ENCODE measurements around the gene DCAF17.
"Not testable (repeated sequence)": the region's sequence is repeated elsewhere in the genome, so short reads cannot be mapped to it uniquely, and the experiment has no call there.

DCAF17 gene

DNA sequence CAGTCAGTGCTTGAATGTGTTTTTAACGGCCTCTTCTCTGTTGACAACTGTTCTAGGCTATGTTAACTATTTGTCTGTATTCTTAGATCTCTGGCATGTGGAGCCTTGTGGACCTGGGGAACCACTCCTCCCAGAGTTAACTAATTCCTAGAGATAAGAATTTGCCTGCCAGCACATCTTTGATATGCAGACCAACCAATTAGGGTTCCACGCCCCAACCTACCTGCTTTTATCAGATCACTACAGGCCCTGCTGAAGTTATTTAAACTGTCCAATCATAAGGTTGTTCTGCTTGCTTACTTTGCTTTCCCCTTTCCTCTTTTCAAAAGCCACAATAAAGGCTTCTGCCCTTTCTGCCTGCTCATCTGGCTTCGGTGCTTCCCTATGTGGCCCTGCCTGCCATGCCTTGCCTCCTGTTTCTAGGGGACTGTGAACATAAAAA, 79.7 kb downstream of the DCAF17 start:
- no peak for DNase-seq (ENCODE audit: low spot score)

DNA sequence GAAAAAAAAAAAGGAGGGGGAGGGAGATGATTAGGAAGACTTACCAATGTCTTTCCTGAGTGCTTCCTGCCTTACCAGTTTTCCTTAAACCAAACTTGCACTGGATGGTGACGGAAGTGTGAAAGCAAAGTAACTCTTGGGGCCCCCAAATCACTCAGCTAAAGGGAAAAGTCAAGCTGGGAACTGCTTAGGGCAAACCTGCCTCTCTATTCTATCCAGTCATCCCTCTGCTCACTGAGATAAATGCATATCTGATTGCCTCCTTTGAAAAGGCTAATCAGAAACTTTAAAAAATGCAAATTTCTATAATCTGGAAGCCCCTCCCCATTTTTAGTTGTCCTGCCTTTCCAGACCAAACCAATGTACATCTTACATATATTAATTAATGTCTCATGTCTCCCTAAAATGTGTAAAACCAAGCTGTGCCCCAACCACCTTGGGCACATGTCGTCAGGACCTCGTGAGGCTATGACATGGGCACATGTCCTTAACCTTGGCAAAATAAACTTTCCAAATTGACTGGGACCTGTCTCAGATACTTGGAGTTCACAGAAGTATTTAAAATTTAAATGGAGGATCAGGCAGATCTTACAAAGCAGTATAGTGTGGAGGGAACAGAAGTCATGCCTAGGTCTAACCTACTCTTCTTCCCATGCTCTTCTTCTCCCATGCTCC, 81.0 kb downstream of the DCAF17 start:
- no peak for DNase-seq (ENCODE audit: low spot score)

- DNase-seq (ENCODE audit: low spot score), result peak; percentile 77
Observed at GRCh38 chr2:171515672-171516298, 81.8 kb downstream of the DCAF17 start.

GRCh38 chr2:171516793-171517192, 82.8 kb downstream of the DCAF17 start:
- no peak for DNase-seq (ENCODE audit: low spot score)

GRCh38 chr2:171520471-171520870, 86.4 kb downstream of the DCAF17 start:
- DNase-seq (ENCODE audit: low spot score), result no peak

GRCh38 chr2:171521361-171522051, 87.5 kb downstream of the DCAF17 start:
- DNase-seq (ENCODE audit: low spot score), result no peak

- peak; percentile 95 for DNase-seq (ENCODE audit: low spot score)
Observed at GRCh38 chr2:171522052-171522787, 88.2 kb downstream of the DCAF17 start, which contains the start of gene CYBRD1. TSS of gene CYBRD1 (plus strand) at chr2:171522474. CDS start at chr2:171522546, 72 bp downstream.

GRCh38 chr2:171522788-171523087, 88.7 kb downstream of the DCAF17 start:
- DNase-seq (ENCODE audit: low spot score), result peak; percentile 63

DNA sequence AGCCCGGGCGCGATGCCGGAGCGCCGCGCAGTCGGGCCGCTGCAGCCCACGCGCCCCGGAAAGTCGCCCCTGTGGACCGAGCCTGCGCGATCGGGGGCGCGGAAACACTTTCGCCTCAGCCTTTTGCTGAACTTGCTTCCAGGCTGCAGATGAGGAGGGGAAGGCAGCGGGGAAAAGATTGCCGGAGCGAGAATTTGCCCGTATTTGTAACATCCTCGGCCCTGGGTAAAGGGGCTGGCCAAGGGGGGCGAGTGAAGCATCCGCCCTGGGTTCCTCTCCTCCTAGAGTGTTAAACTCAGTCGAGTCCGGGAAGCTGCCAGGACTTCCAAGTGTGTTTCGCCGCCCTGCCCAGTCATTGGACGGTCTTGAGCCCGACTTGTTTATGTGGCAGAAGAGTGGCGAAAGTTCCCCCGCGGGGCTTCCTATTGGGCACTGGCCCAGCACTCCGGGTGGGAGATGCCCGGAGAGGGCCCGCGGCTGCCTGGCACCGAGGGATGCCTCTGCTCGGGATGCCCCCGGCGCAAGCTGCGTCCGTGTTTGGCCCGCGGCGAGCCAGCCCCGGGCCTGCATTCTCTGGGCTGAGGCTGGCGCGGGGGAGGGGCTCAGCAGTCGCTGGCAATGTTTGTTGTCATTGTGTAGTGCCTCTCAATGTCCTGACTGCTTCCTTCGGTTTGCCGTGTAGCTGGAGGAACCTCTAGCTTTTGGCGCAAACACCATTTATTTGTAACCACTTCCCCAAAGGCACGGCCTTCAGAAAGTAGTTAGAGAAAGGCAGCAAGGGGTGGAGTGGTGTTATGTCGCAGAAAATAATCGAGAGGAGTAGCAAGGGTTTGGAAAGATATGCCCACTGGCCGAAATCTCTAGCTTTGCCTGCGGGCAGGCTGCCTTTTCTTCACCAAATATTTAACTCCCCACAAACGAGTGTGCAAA, 89.3 kb downstream of the DCAF17 start:
- peak; percentile 75 for DNase-seq (ENCODE audit: low spot score)

DNA sequence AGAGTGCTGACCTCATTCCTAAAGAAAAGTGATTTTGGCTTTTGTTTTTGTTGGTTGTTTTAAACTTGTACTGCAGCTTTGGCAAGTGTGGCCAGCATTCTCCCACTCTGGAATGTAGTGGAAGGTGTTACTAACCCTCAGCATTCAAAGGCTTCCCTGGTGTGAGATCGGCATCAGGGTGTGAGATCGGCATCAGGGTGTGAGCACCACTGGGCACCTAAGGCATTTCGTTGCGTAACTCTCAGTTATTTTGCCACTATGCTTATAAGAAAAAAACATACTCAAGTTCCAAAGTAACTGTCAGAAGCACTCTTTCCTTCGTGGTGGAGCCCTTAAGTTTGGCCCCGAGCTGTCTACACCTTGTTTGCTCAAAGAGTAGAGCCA, 90.0 kb downstream of the DCAF17 start:
- peak; percentile 62 for DNase-seq (ENCODE audit: low spot score)

- no peak for DNase-seq (ENCODE audit: low spot score)
Observed at GRCh38 chr2:171529914-171530313, 95.9 kb downstream of the DCAF17 start.

- DNase-seq (ENCODE audit: low spot score), result no peak
Observed at GRCh38 chr2:171530378-171530777, 96.4 kb downstream of the DCAF17 start.

GRCh38 chr2:171530859-171531258, 96.8 kb downstream of the DCAF17 start:
- DNase-seq (ENCODE audit: low spot score), result not testable (repeated sequence)

DNA sequence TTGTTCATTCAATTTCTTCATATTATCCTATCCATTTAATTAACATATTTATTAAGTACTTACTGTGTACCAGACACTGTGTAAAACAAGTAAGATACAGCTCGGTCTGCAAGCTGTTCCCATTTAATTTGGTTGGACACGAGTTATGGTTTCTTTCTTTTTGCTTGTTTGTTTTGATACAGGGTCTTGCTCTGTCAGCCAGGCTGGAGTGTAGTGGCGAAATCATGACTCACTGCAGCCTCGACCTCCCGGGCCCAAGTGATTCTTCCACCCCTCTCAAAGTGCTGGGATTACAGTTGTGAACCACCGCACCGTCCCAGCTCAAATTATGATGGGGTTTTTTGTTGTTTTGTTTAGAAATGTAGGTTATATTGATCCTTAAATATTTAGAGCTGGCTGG, 97.3 kb downstream of the DCAF17 start:
- no peak for DNase-seq (ENCODE audit: low spot score)

GRCh38 chr2:171531836-171532450, 97.9 kb downstream of the DCAF17 start:
- DNase-seq (ENCODE audit: low spot score), result peak; percentile 24

- DNase-seq (ENCODE audit: low spot score), result no peak
Observed at GRCh38 chr2:171533331-171533730, 99.3 kb downstream of the DCAF17 start.
